Measurements from ENCODE around the gene SERINC5. TPM values are rescaled to one million over a fixed set of nuclear protein-coding genes. Genes with fewer than 3 reads are reported as not detected.

Gene SERINC5
- total RNA-seq, 1 experiment from 2014 or later: 5.7 TPM

DNA sequence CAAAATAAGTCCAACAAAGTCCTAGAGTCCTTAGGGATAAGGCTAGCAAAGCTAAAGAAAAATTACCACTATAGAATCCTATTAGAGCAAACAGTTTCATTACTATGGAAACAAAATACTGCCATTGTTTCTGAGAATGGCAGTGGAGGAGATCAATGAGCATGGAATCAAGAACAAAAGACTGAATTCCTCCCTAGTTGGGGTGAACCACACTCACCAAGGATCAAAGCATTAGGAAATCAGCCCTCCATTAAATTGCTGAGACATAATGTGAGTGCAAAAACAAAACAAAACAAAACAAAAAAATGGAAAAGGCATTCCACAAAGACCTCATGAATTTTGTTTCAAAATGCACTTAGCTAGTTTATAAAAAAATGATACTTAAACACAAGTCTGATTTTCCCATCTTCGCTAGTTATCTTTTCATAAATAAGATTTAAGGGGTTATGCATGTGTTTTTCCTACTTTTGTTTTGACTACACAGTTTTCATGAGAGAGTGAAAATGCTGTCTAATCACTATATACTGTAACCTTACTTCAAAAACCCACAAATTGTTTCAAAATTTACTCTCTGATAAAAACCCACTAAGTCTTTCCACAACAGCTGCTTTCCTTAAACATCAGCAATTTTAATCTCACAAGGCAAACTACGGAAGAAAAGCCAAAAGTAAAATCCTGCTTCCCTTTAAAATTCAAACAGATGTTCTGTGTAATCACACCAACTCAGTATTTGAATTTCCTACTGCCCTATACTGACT is 9.7 kb downstream of the SERINC5 start:
- ChIA-PET POLR2A (ENCODE audit: unreplicated experiment) (interaction anchor here (0.8 kb wide), 1 partner anchor 9 kb away, joined by 3 read pairs; the partner anchor contains the start of gene SERINC5), CTCF (no interaction called here)
- no peaks in the 10 kb centered on the region for H3K27me3 ChIP-seq (ENCODE audit: low read length)
- peaks cover 30% of the 10 kb centered on the region for H3K79me2 ChIP-seq (ENCODE audit: low read length)
- no peak overlapping the region for H3K4me3 ChIP-seq (ENCODE audit: low read length)
- H2AFZ ChIP-seq (ENCODE audit: low read length): no peak overlapping the region
- no peak overlapping the region for H3K9ac ChIP-seq (ENCODE audit: low read length)
- no TSS peak for BruUV-seq (replicated peaks)
- no peaks in the 10 kb centered on the region for H3K9me3 ChIP-seq (ENCODE audit: low read length)
- TF ChIP-seq EZH2 (IDR thresholded peaks at IDR 0.05; ENCODE audit: low read length, unreplicated experiment) (no peak), EZH2phosphoT487 (IDR thresholded peaks at IDR 0.05; ENCODE audit: borderline replicate concordance, low read length) (no peak)
- TF ChIP-seq, protein P1, sequence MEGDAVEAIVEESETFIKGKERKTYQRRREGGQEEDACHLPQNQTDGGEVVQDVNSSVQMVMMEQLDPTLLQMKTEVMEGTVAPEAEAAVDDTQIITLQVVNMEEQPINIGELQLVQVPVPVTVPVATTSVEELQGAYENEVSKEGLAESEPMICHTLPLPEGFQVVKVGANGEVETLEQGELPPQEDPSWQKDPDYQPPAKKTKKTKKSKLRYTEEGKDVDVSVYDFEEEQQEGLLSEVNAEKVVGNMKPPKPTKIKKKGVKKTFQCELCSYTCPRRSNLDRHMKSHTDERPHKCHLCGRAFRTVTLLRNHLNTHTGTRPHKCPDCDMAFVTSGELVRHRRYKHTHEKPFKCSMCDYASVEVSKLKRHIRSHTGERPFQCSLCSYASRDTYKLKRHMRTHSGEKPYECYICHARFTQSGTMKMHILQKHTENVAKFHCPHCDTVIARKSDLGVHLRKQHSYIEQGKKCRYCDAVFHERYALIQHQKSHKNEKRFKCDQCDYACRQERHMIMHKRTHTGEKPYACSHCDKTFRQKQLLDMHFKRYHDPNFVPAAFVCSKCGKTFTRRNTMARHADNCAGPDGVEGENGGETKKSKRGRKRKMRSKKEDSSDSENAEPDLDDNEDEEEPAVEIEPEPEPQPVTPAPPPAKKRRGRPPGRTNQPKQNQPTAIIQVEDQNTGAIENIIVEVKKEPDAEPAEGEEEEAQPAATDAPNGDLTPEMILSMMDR (conservative IDR thresholded peaks at IDR 0.05; ENCODE audit: low read depth, low read length): no peak
- DNase-seq (no peak), ATAC-seq (no peak)
- H3K4me2 ChIP-seq (ENCODE audit: low read length): peak overlapping the region; percentile 61
- H3K36me3 ChIP-seq (ENCODE audit: low read depth, low read length): peaks cover 6% of the 10 kb centered on the region
- peaks cover 22% of the 10 kb centered on the region for H3K4me1 ChIP-seq (ENCODE audit: insufficient read depth, low read length)
- no peaks in the 10 kb centered on the region for H3K9me2 ChIP-seq (replicated peaks; ENCODE audit: low read length)
- H4K20me1 ChIP-seq (ENCODE audit: low read length): no peaks in the 10 kb centered on the region
- intact Hi-C loops (cut with micrococcal nuclease): no loop called here
- H3F3A ChIP-seq (ENCODE audit: low read length, unreplicated experiment): no peaks in the 10 kb centered on the region
- H3K27ac ChIP-seq (ENCODE audit: low read length): peak overlapping the region; percentile 67

DNA sequence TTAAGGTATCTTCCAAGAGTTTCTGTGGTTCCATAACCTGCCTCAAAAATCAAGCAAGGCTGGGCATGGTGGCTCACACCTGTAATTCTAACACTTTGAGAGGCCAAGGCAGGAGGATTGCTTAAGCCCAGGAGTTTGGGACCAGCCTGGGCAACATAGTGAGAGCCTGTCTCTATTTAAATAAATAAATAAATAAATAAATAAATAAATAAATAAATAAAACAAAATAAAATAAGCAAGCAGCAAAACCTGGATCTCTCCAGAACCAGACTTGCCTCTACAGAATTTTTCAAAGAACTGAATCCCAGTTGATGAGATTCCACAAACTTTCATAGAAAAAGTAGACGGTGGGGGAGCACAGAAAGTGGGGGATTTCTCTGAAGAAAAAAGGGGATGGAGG is 12.3 kb downstream of the SERINC5 start:
- Histone ChIP-seq H4K20me1 (ENCODE audit: low read length) (no peaks in the 10 kb centered on the region), H3K79me2 (ENCODE audit: low read length) (peaks cover 21% of the 10 kb centered on the region), H3K4me2 (ENCODE audit: low read length) (no peak overlapping the region), H3K9me3 (ENCODE audit: low read length) (no peaks in the 10 kb centered on the region), H3K27me3 (ENCODE audit: low read length) (no peaks in the 10 kb centered on the region), H3K4me1 (ENCODE audit: insufficient read depth, low read length) (peaks cover 22% of the 10 kb centered on the region), H3K9ac (ENCODE audit: low read length) (no peak overlapping the region), H2AFZ (ENCODE audit: low read length) (no peak overlapping the region), H3K4me3 (ENCODE audit: low read length) (no peak overlapping the region), H3F3A (ENCODE audit: low read length, unreplicated experiment) (no peaks in the 10 kb centered on the region), H3K36me3 (ENCODE audit: low read depth, low read length) (peaks cover 6% of the 10 kb centered on the region), H3K27ac (ENCODE audit: low read length) (no peak overlapping the region), H3K9me2 (replicated peaks; ENCODE audit: low read length) (no peaks in the 10 kb centered on the region)
- ChIA-PET CTCF (no interaction called here), POLR2A (ENCODE audit: unreplicated experiment) (no interaction called here)
- ATAC-seq (no peak), DNase-seq (no peak)
- TF ChIP-seq EZH2phosphoT487 (IDR thresholded peaks at IDR 0.05; ENCODE audit: borderline replicate concordance, low read length) (no peak), EZH2 (IDR thresholded peaks at IDR 0.05; ENCODE audit: low read length, unreplicated experiment) (no peak)
- TF ChIP-seq, protein P1 (conservative IDR thresholded peaks at IDR 0.05; ENCODE audit: low read depth, low read length): no peak
- BruUV-seq (replicated peaks): no TSS peak
- intact Hi-C loops (cut with micrococcal nuclease): no loop called here

DNA sequence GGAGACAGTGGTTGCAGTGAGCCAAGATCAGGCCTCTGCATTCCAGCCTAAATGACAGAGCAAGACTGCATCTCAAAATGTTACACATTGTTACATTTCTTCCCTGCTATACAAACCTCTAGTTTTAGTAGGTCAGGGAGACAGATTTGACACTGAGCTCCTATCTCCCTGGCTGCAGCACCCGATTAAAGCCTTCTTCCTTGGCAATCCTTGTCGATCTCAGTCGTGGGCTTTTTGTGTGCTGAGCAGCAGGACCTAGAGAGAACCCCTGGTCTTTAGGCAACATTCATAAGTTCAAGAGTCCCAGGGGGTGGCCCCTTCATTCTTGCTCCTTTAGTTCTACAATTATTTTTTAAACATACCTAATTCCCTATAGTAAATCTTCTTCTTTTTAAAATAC is 13.0 kb downstream of the SERINC5 start:
- no peak overlapping the region for H3K9ac ChIP-seq (ENCODE audit: low read length)
- BruUV-seq (replicated peaks): no TSS peak
- H3K4me2 ChIP-seq (ENCODE audit: low read length): no peak overlapping the region
- no peaks in the 10 kb centered on the region for H3K9me2 ChIP-seq (replicated peaks; ENCODE audit: low read length)
- POLR2A ChIA-PET (ENCODE audit: unreplicated experiment): no interaction called here
- H3F3A ChIP-seq (ENCODE audit: low read length, unreplicated experiment): no peaks in the 10 kb centered on the region
- intact Hi-C loops (cut with micrococcal nuclease): no loop called here
- H3K79me2 ChIP-seq (ENCODE audit: low read length): peaks cover 16% of the 10 kb centered on the region
- no peaks in the 10 kb centered on the region for H4K20me1 ChIP-seq (ENCODE audit: low read length)
- H2AFZ ChIP-seq (ENCODE audit: low read length): no peak overlapping the region
- H3K27ac ChIP-seq (ENCODE audit: low read length): no peak overlapping the region
- CTCF ChIA-PET: no interaction called here
- H3K4me1 ChIP-seq (ENCODE audit: insufficient read depth, low read length): peaks cover 17% of the 10 kb centered on the region
- DNase-seq: no peak
- no peak overlapping the region for H3K4me3 ChIP-seq (ENCODE audit: low read length)
- H3K27me3 ChIP-seq (ENCODE audit: low read length): no peaks in the 10 kb centered on the region
- H3K36me3 ChIP-seq (ENCODE audit: low read depth, low read length): peaks cover 6% of the 10 kb centered on the region
- TF ChIP-seq EZH2 (IDR thresholded peaks at IDR 0.05; ENCODE audit: low read length, unreplicated experiment): no peak
- H3K9me3 ChIP-seq (ENCODE audit: low read length): no peaks in the 10 kb centered on the region
- ATAC-seq: no peak
